HCT116 (cell line): ENCODE measurements around the gene HMGCL.

ENCODE experiments used
- CTCF ChIP-seq, 3 experiments: fragments of 200-600 bp in 1 of 3; sonication (generic) in 1 of 3; IDR thresholded peaks in 2 of 3; conservative IDR thresholded peaks in 1 of 3; 2 replicates each; pipeline ENCODE4 v1.5.1; 2012 to 2017; ENCODE audit warnings: low read depth in 2 of 3, low read length in 2 of 3, antibody characterized with exemption in 1 of 3, borderline replicate concordance in 1 of 3, control low read depth in 1 of 3, mild to moderate bottlenecking in 1 of 3, mixed read lengths in 1 of 3, mixed run types in 1 of 3, moderate library complexity in 1 of 3; ENCODE audit not compliant: insufficient read depth in 1 of 3
- EZH2 ChIP-seq: fragments of 200-600 bp; sonication (generic); IDR thresholded peaks from 2 replicates; pipeline ENCODE4 v1.6.1; 2017; ENCODE audit warnings: antibody characterized with exemption, mixed run types
- EZH2phosphoT487 ChIP-seq: fragments of 200-600 bp; IDR thresholded peaks from 2 replicates; pipeline ENCODE4 v1.6.1; 2018; ENCODE audit warnings: antibody characterized with exemption, borderline replicate concordance
- FOSL1 ChIP-seq: IDR thresholded peaks from 2 replicates; pipeline ENCODE4 v1.6.1; 2012; ENCODE audit warnings: low read depth
- JUND ChIP-seq: IDR thresholded peaks from 2 replicates; pipeline ENCODE4 v1.6.1; 2012
- POLR2A ChIP-seq: IDR thresholded peaks from 2 replicates; pipeline ENCODE4 v1.7.0; 2011; ENCODE audit warnings: borderline replicate concordance; ENCODE audit not compliant: insufficient read depth, insufficient read length; ENCODE audit errors: extremely low read depth
- POLR2AphosphoS5 ChIP-seq: IDR thresholded peaks from 2 replicates; pipeline ENCODE4 v1.6.1; 2011; ENCODE audit warnings: mild to moderate bottlenecking, low read depth, low read length, moderate library complexity
- RAD21 ChIP-seq: IDR thresholded peaks from 2 replicates; pipeline ENCODE4 v1.6.1; 2012; ENCODE audit warnings: low read depth, mild to moderate bottlenecking
- REST ChIP-seq: IDR thresholded peaks from 2 replicates; pipeline ENCODE4 v1.6.1; 2012; ENCODE audit warnings: low read depth
- ZFX ChIP-seq: fragments of 450-650 bp; IDR thresholded peaks from 2 replicates; pipeline ENCODE4 v1.6.1; 2017

- TF ChIP-seq JUND (no peak), CTCF (IDR thresholded peaks at IDR 0.05 in 2 of 3, conservative IDR thresholded peaks at IDR 0.05 in 1 of 3; ENCODE audit: borderline replicate concordance in 1 of 3, insufficient read depth in 1 of 3, low read depth in 2 of 3, low read length in 2 of 3) (0 out of 6 replicates have a peak, but pooled peaks of 1 of the 3 experiments have one; percentile 2), POLR2A (no peak), FOSL1 (no peak), ZFX (no peak), REST (no peak), EZH2phosphoT487 (no peak), RAD21 (no peak), EZH2 (no peak), POLR2AphosphoS5 (peak; percentile 39)
Measured at GRCh38 chr1:23838401-23838866, 13.2 kb upstream of the HMGCL start.
